HEK293 (cell line): ENCODE results near the gene HS3ST1.
A peak's percentile ranks its signal among the peaks of the same experiment; 100 is the strongest.

Experiments used
- CTCF ChIA-PET: fragments of 350-600 bp; formaldehyde crosslinking; extraction: SDS; loops from one replicate; lab custom pipeline; 2021; ENCODE audit warnings: antibody characterized with exemption; lab: Yijun Ruan, JAX
- POLR2A ChIA-PET: fragments of 300-600 bp; formaldehyde crosslinking; extraction: SDS; loops from one replicate; lab custom pipeline; 2020; ENCODE audit warnings: antibody characterized with exemption, inconsistent platforms; lab: Yijun Ruan, JAX
- H3K27ac ChIP-seq: fragments of 200-500 bp; sonication (Bioruptor generic); 2 replicates; pipeline ENCODE4 v1.5.1; 2014; ENCODE audit warnings: low read depth, low read length, control low read depth, inconsistent platforms; ENCODE audit errors: extremely low read depth
- H3K36me3 ChIP-seq, 2 experiments: fragments of 200-500 bp in 1 of 2; sonication (Bioruptor generic) in 1 of 2; 1 replicate in 1 of 2; 2 replicates in 1 of 2; pipeline ENCODE4 v1.5.1; 2014 to 2017; ENCODE audit warnings: inconsistent platforms in 2 of 2, low read length in 2 of 2; ENCODE audit not compliant: control insufficient read depth in 2 of 2, insufficient read depth in 1 of 2
- H3K4me1 ChIP-seq: fragments of 200-500 bp; sonication (Bioruptor generic); 2 replicates; pipeline ENCODE4 v1.5.1; 2014; ENCODE audit warnings: mild to moderate bottlenecking, low read length, inconsistent platforms; ENCODE audit not compliant: control insufficient read depth, insufficient read depth
- H3K4me3 ChIP-seq: 2 replicates; pipeline ENCODE4 v1.5.1; 2011; ENCODE audit warnings: low read depth, mild to moderate bottlenecking, control low read depth, low read length, moderate library complexity
- H3K9me3 ChIP-seq: fragments of 200-500 bp; sonication (Bioruptor generic); 2 replicates; pipeline ENCODE4 v1.5.1; 2014; ENCODE audit warnings: low read depth, low read length, inconsistent platforms; ENCODE audit not compliant: control insufficient read depth, insufficient read depth
- EGR2 ChIP-seq: fragments of 450-650 bp; formaldehyde crosslinking; IDR thresholded peaks from 2 replicates; pipeline ENCODE4 v1.5.1; 2016; ENCODE audit warnings: low read depth, missing biosample characterization, missing genetic modification characterization
- GLI2 ChIP-seq: fragments of 450-650 bp; formaldehyde crosslinking; IDR thresholded peaks from 2 replicates; pipeline ENCODE4; 2017; ENCODE audit warnings: missing biosample characterization, missing genetic modification characterization, low read depth, borderline replicate concordance
- KLF10 ChIP-seq: fragments of 450-650 bp; IDR thresholded peaks from 2 replicates; pipeline ENCODE4 v1.5.1; 2018; ENCODE audit warnings: missing biosample characterization, mild to moderate bottlenecking, missing genetic modification characterization
- OVOL3 ChIP-seq: fragments of 450-650 bp; formaldehyde crosslinking; IDR thresholded peaks from 2 replicates; pipeline ENCODE4 v1.5.1; 2016; ENCODE audit warnings: missing biosample characterization, missing genetic modification characterization
- TRIM28 ChIP-seq: IDR thresholded peaks from 2 replicates; pipeline ENCODE4 v1.6.1; 2011; ENCODE audit warnings: low read length, control low read depth, borderline replicate concordance
- ZBTB20 ChIP-seq: fragments of 450-650 bp; formaldehyde crosslinking; IDR thresholded peaks from 2 replicates; pipeline ENCODE4 v1.5.1; 2016; ENCODE audit warnings: missing biosample characterization, missing genetic modification characterization
- ZBTB21 ChIP-seq: fragments of 450-650 bp; formaldehyde crosslinking; IDR thresholded peaks from 2 replicates; pipeline ENCODE4 v1.5.1; 2017; ENCODE audit warnings: missing biosample characterization, missing genetic modification characterization
- ZNF221 ChIP-seq: fragments of 450-650 bp; formaldehyde crosslinking; IDR thresholded peaks from 2 replicates; pipeline ENCODE4 v1.5.1; 2017; ENCODE audit warnings: missing biosample characterization, missing genetic modification characterization, borderline replicate concordance
- ZNF248 ChIP-seq: fragments of 450-650 bp; formaldehyde crosslinking; IDR thresholded peaks from 2 replicates; pipeline ENCODE4 v1.5.1; 2017; ENCODE audit warnings: missing biosample characterization, missing genetic modification characterization
- ZNF324 ChIP-seq: fragments of 450-650 bp; formaldehyde crosslinking; IDR thresholded peaks from 2 replicates; pipeline ENCODE4 v1.5.1; 2016; ENCODE audit warnings: missing biosample characterization, missing genetic modification characterization
- ZNF354C ChIP-seq: fragments of 450-650 bp; formaldehyde crosslinking; IDR thresholded peaks from 2 replicates; pipeline ENCODE4 v1.5.1; 2016; ENCODE audit warnings: missing biosample characterization, missing genetic modification characterization, low read depth, borderline replicate concordance
- ZNF394 ChIP-seq: fragments of 450-650 bp; formaldehyde crosslinking; IDR thresholded peaks from 2 replicates; pipeline ENCODE4 v1.5.1; 2016; ENCODE audit warnings: missing biosample characterization, missing genetic modification characterization, mild to moderate bottlenecking, moderate library complexity, borderline replicate concordance
- ZNF521 ChIP-seq: fragments of 450-650 bp; formaldehyde crosslinking; IDR thresholded peaks from 2 replicates; pipeline ENCODE4 v1.5.1; 2017; ENCODE audit warnings: missing biosample characterization, mild to moderate bottlenecking, missing genetic modification characterization
- ZNF561 ChIP-seq: fragments of 450-650 bp; IDR thresholded peaks from 2 replicates; pipeline ENCODE4 v1.5.1; 2018; ENCODE audit warnings: missing biosample characterization, missing genetic modification characterization, borderline replicate concordance
- ZNF629 ChIP-seq: fragments of 450-650 bp; formaldehyde crosslinking; IDR thresholded peaks from 2 replicates; pipeline ENCODE4 v1.5.1; 2017; ENCODE audit warnings: missing biosample characterization, missing genetic modification characterization
- ZNF645 ChIP-seq: fragments of 450-650 bp; formaldehyde crosslinking; IDR thresholded peaks from 2 replicates; pipeline ENCODE4; 2016; ENCODE audit warnings: missing biosample characterization, missing genetic modification characterization
- ZNF660 ChIP-seq: fragments of 450-650 bp; IDR thresholded peaks from 2 replicates; pipeline ENCODE4 v1.5.1; 2018; ENCODE audit warnings: missing biosample characterization, mild to moderate bottlenecking, missing genetic modification characterization
- TF ChIP-seq, protein P1 (sequence below): fragments of 450-650 bp; formaldehyde crosslinking; IDR thresholded peaks from 2 replicates; pipeline ENCODE4 v1.5.1; 2016; ENCODE audit warnings: missing biosample characterization, missing genetic modification characterization, low read depth
- TF ChIP-seq, protein P2 (sequence below): fragments of 450-650 bp; formaldehyde crosslinking; IDR thresholded peaks from 2 replicates; pipeline ENCODE4 v1.5.1; 2016; ENCODE audit warnings: missing biosample characterization, missing genetic modification characterization
- TF ChIP-seq, protein P3 (sequence below): IDR thresholded peaks from 2 replicates; pipeline ENCODE4 v1.6.1; 2011; ENCODE audit warnings: mild to moderate bottlenecking, low read depth, low read length, borderline replicate concordance
- TF ChIP-seq, protein P4 (sequence below): fragments of 450-650 bp; formaldehyde crosslinking; IDR thresholded peaks from 2 replicates; pipeline ENCODE4 v1.5.1; 2016; ENCODE audit warnings: missing biosample characterization, missing genetic modification characterization

The HS3ST1 gene

GRCh38 chr4:11456401-11456800 lies 27.7 kb upstream of the HS3ST1 start:
- ChIA-PET POLR2A (no interaction called here), CTCF (no interaction called here)
- H3K27ac ChIP-seq, result no peak overlapping the region
- no peak overlapping the region for H3K4me3 ChIP-seq
- H3K4me1 ChIP-seq, result no peaks in the 10 kb centered on the region
- no peaks in the 10 kb centered on the region for H3K9me3 ChIP-seq
- TF ChIP-seq, protein P1, sequence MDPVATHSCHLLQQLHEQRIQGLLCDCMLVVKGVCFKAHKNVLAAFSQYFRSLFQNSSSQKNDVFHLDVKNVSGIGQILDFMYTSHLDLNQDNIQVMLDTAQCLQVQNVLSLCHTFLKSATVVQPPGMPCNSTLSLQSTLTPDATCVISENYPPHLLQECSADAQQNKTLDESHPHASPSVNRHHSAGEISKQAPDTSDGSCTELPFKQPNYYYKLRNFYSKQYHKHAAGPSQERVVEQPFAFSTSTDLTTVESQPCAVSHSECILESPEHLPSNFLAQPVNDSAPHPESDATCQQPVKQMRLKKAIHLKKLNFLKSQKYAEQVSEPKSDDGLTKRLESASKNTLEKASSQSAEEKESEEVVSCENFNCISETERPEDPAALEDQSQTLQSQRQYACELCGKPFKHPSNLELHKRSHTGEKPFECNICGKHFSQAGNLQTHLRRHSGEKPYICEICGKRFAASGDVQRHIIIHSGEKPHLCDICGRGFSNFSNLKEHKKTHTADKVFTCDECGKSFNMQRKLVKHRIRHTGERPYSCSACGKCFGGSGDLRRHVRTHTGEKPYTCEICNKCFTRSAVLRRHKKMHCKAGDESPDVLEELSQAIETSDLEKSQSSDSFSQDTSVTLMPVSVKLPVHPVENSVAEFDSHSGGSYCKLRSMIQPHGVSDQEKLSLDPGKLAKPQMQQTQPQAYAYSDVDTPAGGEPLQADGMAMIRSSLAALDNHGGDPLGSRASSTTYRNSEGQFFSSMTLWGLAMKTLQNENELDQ (tag by site-specific recombination), result no peak
- TF ChIP-seq, protein P2, sequence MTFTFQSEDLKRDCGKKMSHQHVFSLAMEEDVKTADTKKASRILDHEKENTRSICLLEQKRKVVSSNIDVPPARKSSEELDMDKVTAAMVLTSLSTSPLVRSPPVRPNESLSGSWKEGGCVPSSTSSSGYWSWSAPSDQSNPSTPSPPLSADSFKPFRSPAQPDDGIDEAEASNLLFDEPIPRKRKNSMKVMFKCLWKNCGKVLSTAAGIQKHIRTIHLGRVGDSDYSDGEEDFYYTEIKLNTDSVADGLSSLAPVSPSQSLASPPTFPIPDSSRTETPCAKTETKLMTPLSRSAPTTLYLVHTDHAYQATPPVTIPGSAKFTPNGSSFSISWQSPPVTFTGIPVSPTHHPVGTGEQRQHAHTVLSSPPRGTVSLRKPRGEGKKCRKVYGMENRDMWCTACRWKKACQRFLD (tag by site-specific recombination), result no peak
- TF ChIP-seq ZNF521 (tag by site-specific recombination) (no peak), EGR2 (tag by site-specific recombination) (no peak), ZNF561 (tag by site-specific recombination) (no peak), ZNF221 (no peak), ZNF645 (tag by site-specific recombination) (no peak), OVOL3 (tag by site-specific recombination) (no peak), ZNF629 (tag by site-specific recombination) (no peak), ZNF394 (no peak), ZBTB20 (tag by site-specific recombination) (no peak), ZNF248 (tag by site-specific recombination) (no peak)
- no peaks in the 10 kb centered on the region for H3K36me3 ChIP-seq

DNA sequence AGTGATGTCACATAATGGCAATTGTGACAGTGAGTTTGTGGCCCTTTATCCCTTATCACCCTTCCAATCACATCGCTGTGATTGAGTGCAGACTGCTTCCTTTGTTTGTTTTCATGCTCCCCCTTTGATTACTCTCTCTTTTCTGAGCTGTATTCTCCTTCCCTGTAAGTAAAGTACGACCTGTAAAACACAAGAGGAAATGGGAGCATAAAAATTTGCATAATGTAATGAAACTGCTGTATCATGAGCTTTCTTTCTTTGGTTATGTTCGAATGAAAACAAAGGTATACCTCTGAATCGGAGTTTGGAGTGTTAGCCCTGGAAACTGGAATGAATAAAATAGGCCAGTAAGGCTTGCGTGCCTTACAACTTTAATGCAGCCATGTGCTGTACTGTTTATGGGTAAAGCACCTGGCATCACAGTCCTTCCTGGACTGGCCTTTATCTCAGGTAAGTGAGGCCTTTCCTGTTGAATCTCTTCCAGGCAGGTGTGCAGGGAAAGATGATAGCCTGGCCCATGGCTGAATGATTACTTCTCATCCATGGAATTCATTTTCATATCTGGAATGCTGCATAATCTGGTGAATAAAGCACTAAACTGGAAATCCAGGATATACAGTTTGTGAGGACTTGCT lies 26.6 kb upstream of the HS3ST1 start:
- no peaks in the 10 kb centered on the region for H3K4me1 ChIP-seq
- H3K27ac ChIP-seq, result no peak overlapping the region
- CTCF ChIA-PET, result no interaction called here
- TF ChIP-seq TRIM28 (0 out of 2 replicates have a peak, but pooled peaks have one; percentile 30), KLF10 (tag by site-specific recombination) (no peak)
- no peak overlapping the region for H3K4me3 ChIP-seq
- no peaks in the 10 kb centered on the region for H3K36me3 ChIP-seq
- H3K9me3 ChIP-seq, result no peaks in the 10 kb centered on the region
- POLR2A ChIA-PET, result no interaction called here

DNA sequence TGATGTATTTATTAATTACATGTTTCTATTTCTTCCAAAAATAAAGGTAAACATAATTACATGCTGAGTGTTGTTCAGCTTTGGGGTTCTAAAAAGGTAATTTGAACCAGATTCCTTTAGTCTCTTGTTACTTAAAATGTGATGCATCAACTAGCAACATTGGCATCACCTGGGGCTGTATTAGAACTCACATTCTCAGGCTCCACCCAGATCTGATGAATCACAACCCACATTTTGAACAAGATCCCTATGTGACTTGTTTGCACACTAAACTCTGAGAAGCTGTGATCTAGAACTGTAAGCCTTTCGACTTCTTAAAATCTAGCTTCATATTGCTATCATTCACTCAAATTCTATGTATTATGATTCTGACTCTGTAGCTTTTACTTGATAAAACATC lies 23.0 kb upstream of the HS3ST1 start:
- H3K4me3 ChIP-seq, result no peak overlapping the region
- H3K4me1 ChIP-seq, result no peaks in the 10 kb centered on the region
- ChIA-PET CTCF (no interaction called here), POLR2A (no interaction called here)
- H3K36me3 ChIP-seq, result no peaks in the 10 kb centered on the region
- no peak overlapping the region for H3K27ac ChIP-seq
- H3K9me3 ChIP-seq, result no peaks in the 10 kb centered on the region
- TF ChIP-seq ZNF354C (tag by site-specific recombination) (no peak), GLI2 (no peak), ZNF324 (no peak), ZNF248 (tag by site-specific recombination) (no peak), ZNF660 (no peak), ZBTB21 (tag by site-specific recombination) (no peak)
- TF ChIP-seq, protein P3, sequence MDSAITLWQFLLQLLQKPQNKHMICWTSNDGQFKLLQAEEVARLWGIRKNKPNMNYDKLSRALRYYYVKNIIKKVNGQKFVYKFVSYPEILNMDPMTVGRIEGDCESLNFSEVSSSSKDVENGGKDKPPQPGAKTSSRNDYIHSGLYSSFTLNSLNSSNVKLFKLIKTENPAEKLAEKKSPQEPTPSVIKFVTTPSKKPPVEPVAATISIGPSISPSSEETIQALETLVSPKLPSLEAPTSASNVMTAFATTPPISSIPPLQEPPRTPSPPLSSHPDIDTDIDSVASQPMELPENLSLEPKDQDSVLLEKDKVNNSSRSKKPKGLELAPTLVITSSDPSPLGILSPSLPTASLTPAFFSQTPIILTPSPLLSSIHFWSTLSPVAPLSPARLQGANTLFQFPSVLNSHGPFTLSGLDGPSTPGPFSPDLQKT, result no peak
- TF ChIP-seq, protein P4, sequence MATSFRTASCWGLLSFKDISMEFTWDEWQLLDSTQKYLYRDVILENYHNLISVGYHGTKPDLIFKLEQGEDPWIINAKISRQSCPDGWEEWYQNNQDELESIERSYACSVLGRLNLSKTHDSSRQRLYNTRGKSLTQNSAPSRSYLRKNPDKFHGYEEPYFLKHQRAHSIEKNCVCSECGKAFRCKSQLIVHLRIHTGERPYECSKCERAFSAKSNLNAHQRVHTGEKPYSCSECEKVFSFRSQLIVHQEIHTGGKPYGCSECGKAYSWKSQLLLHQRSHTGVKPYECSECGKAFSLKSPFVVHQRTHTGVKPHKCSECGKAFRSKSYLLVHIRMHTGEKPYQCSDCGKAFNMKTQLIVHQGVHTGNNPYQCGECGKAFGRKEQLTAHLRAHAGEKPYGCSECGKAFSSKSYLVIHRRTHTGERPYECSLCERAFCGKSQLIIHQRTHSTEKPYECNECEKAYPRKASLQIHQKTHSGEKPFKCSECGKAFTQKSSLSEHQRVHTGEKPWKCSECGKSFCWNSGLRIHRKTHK (tag by site-specific recombination), result no peak
